Stimulated activated CD4-positive, alpha-beta T cell treated with anti-CD3 and anti-CD28 coated beads, Interleukin-1b, Interleukin-23, amount 100 ng/mL, for 24 hours (primary cell): ENCODE results near the gene ELF4.

Experiments used
- DNase-seq, 4 experiments: peaks; one replicate each; pipeline ENCODE4 v3.0.0-alpha.2; 2020; ENCODE audit warnings: low read depth in 4 of 4, low spot score in 1 of 4

The ELF4 gene

DNA sequence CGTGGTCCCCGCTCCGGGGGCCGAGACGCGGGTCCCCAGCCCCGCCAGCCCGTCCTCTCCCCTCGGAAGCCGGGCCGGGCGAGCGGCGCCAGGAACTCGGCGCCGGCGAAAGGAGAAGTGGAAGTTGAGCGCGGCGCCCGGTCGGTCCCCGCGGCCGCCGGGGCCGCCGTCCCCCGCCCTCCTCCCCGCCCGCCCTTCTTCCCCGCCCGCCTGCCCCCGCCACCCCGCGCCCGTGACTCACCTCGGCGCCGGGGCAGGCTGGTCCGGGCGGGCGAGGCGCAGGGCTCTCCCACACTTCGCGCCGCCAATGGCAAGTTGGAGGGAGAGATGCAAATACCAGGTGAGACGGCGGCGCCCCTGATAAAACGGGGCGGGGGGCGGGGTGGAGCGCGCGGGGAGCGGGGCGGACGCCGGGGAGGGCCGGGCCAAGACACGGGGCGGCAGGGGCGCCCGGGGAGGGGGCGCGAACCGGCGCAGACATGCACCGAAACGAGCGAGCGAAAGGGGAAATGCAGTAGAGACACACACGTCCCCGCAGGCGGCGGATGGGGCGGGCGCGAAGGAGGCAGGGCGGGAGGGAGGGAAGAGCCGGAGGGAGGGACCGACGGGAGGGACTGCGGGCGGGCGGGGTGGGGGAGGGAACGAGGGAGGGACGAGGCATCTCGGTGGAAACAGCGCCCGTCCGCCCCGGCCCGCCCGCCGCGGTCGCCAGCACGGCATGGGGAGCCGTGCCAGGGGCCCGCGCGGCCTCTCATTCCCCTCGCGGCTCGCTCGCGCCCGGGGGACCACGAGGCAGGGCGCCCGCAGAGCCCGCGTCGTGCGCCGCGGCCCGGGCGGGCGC is at the start of gene ELF4:
Gene ELF4 (minus strand): TSS at position 119 of the 841 bp plus-strand sequence. CDS start 29,167 bp downstream, outside the sequence.
- DNase-seq = peak in 1 of 4 experiments; percentile 42

DNA sequence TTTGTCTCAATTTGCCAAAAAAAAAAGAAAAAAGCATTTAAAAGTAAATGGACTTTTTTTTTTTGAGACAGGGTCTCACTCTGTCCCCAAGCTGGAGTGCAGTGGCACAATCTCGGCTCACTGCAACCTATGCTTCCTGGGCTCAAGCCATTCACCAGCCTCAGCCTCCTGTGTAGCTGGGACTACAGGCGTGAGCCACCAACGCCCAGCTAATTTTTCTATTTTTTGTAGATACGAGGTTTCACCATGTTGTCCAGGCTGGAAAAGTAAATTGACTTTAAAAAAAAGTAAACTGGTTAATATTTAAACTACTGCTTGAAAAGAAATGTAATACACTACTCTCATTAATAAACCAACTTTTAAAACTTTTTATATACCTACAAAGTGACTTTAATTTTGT is 49.5 kb upstream of the ELF4 start:
- DNase-seq = no peak

DNA sequence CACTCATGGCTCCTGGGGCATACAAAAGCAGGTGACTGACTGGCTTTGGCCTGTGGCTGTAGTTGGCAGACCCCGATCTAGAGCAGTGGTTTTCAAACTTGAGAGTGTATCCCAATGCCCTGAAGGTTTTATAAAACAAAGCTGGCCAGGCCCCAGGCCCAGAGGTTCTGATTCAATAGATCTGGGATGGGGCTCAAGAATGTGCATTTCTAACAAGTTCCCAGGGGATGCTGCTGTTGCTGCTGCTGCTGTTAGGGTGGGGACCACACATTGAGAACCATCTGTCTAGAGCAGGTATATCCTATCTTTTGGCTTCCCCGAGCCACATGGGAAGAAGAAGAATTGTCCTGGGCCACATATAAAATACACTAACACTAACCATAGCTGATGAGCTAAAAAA is 48.0 kb upstream of the ELF4 start:
- no peak for DNase-seq

DNA sequence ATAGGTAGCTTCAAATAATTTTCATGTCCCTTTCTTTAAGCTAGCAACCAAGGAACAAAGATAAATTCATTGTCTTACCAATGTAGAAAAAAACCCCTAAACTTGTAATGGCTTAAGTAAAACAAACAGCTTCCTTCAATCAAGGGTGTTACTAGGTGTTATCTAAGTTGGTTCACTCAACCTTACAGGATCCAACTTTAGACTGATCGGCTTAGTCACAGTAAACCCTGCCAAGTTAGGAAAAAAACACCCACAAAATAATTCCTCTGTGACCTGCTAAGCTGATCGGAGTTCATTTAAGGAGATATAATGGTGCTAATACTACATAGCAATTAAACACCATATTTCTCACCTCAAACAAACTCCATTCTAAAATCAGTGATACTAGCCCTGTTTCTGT is 45.3 kb upstream of the ELF4 start:
- DNase-seq = no peak

DNA sequence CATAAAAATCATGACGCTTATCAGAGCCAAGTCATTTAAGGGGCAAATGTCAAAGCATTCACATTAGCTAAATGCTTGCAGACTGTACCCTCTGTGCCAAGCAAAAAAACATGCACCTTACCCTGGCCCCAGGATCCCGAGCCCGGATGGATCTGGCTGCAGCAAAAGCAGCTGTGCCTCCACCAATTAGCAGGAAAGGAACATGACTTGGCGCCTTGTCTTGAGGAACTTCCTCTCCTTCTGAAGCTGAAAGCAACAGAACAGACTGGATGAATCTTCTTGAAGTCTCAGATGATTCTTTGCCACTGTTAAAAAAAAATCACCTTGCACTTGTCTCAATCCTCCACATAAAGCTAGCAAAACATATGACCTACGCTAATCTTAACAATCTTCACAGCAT is 37.3 kb upstream of the ELF4 start:
- DNase-seq = no peak

DNA sequence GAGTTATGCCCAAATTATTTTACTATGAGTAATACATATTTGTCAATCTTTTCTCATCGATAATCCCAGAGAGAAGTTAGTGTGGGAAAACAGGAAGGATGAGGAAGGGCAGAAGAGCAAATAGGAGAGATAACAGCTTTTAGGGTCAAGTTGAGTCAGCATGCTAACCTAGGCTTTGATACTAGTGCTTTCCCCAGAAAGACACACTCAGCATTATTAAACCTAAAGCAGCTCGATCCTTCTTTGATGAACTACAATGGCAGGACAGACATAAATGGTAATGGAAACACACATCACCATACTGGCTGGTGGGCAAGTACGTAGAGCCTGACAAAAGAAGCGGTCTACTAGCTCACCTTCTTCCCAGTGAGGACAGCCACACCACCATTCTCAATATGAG is 34.8 kb upstream of the ELF4 start:
- no peak for DNase-seq

DNA sequence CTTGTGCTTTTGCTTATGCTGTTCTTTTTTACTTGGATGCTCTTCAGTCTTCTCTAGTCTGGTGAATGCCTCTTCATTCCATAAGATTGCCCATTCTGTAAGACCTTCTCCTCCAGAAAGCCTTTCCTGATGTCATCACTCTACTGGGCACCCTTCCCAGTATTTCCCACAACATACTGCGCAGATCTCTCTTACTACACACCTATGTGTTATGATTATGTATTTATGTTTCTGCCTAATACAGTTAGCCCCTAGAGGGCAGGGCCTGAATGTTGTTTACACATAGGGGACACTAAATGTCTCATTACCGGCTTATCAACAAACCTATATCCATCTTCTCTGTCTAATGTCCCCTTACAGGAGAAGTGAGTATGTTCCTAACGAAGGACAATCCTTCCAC is 34.2 kb upstream of the ELF4 start:
- DNase-seq = no peak

DNA sequence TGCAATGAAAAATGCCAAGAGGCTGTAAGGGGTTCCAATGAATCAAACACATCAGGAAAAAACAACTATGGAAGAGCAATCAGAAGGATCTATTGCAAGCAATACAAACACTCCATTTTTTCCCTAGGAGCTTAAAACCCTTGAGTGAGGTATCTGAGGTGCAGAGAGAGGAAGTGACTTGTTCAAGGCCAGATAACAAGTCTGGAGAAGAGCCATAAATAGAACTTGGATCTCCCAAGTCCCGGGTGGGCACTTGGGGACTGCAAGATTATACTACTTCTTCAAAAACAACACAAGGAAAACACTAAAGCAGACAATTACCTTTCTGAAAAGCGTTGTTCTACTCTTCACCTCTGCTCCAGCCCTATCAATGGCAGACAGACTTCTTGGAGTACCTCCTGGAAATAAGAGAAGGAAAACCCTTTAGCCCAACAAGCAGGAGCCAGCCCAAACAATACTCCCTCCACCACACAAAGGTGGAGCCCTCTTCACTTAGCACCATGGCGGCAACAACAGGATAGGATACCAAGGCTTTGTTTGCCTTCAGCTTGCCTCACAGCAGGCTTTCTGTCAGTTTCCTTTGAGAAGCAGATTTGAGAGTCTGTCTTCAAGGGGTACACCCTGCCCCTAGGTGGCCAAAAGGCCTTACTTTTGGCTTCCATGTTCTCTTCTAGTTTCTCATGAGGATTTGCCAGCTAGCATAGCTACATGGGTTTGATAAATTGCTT is 29.3 kb upstream of the ELF4 start:
- DNase-seq = no peak

DNA sequence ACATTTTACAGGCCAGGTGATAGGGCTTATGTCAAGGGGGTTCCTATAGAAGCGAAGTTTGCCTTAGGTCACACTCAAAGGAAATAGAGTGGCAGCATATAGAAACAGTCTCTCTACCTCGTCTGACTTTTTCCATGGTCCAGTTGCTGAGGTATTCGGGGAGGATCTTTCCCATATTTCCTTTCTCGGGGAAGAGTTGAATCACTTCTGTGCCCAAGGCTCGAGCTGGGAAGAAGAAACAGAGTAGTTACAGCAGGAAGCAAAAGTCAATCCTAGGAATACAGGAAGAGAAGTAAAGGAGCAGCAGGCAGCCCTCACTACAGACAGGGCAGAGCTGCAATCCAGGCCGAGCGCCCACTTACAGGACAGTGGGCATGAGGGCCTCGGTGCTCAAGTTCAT is 26.7 kb upstream of the ELF4 start:
- no peak for DNase-seq

DNA sequence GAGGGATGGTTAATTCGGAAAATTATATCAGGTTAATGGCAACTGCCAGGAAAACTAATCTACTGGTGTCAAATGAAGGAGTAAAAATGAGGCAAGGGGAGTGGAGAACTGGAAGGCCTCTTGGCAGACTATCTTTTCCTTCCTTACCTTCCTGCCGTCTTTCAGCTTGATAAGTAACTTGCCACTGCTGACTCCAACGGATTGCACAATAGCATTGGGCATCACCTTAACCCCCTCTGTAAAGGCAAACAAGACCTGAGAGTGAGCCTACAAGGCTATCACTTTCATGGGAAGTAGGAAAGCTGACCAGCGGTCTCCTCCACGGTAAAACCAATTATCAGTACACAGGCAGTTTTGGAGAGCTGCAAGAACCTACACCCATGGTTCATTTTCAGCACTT is 26.2 kb upstream of the ELF4 start:
- no peak for DNase-seq

DNA sequence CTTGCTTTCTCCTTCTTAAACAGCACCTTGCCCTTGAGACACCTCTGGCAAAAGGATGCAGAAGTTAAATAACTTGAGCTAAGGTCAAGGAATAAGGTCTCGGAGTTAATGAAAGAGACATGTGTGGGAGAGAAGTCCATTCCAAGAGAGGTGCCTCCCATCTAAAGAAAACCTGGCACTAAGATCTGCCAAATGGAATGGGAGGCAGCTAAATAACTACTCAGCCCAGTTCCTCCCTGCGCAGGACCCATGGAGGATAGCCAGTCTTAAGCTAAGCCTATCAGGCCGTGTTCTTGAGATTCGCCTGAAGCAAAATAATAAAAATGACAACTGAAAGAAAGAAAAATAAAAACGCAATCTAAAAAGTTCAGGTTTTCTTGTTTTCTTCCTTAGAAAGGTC is 20.7 kb upstream of the ELF4 start:
- DNase-seq = no peak

DNA sequence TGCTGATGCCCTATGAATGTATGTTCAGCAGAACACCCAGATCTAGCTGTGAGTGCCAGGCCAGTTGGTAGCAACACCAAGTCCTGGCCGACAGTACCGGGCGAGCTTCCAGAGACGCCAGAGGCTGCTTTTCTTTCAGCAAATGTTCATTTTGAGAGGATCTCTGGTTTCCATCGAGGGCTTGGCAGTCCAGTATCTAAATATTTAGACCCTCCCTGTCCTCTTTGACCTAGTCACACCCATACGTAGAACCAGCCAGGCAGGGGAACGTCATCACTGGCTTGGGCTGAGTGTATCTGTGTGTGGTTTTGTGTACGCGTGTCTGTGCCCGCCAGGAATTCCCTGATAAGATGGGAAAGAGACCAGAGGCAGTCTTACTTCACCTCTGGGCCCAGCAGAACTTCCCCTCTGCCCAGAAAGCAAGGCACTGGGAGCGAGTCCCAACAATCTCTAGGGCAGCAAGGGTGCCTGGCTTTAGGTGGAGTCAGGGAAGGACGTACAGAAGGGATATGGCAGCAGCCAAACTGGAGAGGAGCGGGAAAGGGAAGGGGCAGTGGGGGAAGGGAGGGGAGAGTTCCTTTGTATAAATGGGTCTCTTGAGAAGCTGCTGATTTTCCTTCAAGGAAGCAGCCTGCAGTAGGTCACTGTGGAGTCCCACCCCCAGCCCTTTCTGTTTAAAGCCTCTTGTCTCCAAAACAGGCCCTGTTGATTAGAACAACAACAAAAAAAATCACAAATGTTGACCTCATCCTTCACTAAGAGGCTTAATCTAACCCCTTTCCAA is 15.0 kb upstream of the ELF4 start:
- DNase-seq = no peak

DNA sequence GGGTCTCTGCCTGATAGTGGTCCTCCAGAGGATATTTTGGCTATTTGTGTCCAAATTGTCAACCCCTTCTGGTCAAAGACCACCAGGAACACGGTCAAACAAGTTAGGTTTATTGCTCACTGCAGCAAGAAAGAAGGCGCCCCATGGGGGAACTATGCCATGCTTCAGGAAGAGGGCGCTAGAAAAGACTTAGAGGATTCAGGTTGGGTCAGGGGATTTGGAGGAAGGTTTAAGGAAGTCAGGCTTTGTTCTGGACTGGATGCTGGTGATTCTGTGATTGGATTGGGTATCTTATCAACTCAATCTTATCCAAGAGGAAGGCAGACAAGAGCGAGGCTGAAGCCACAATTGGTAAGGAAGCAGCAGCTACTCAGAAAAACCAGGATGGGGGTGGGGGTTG is 14.3 kb upstream of the ELF4 start:
- no peak for DNase-seq

DNA sequence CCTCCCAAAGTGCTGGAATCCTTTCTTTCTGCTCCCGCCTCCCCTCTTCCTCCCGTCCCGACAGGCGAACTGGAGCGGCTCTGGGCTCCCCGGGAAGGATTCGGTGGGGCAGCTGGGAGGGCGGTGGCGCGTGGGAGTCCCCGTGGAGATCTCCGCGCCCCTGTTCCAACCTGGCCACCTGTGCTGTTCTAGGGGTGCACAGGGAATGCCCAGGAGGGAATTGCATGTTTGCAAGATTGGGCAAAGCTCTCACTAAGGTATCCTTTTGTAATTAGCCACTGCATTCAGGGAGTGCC is 11.2 kb upstream of the ELF4 start:
- DNase-seq = no peak

DNA sequence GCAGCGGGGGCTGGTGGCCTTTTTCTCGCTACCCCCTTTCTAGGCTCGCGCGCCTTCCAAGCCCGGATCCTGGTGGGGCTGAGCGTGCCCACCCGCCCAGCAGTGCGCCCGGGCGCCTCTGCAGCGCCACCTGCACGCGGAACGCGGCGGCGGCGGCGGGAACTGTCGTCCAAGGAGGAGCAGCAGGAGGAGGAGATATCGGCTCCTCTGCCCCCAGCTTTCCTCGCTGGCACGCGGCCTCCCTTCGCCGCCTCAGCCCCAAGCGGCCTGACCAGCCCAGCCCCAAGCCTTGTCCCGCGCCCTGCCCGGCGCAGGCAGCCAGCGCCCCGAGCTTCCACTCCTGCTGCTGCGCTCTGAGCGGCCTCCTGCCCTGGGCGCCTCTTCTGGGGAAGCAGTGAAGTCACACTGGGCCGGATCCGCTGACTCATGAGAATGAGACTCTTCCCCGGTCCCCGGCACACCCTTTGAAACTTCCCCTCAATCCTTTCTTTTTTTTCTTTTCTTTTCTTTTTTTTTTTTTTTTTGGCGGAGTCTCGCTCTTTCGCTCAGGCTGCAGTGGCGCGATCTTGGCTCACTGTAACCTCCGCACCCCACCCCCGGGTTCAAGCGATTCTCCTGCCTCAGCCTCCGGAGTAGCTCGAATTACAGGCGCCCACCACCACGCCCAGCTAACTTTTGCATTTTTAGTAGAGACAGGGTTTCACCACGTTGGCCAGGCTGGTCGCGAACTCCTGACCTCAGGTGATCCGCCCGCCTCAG is 10.6 kb upstream of the ELF4 start:
- peak in 3 of 4 experiments; percentile 36 to 52 (median 45) for DNase-seq

DNA sequence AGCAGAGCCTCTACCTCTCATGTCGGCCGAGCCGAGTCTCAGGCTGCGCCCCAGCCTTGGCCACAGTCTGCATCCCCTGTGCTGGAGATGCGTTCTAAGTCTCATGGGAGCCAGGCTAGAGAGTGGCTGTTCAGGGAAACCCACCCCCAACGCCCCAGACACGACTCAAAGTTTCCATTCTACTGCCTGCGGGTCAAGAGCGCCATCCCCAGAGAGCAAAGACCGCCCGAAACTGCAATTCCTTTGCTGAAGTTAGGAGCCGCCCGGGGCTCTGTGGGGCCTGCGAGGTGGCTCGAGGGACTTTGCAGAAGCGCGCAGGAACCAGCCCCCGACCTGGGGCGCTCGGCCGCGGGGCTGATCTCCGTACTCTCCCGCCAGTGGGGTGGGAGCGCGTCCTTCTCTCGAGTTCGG is 10.0 kb upstream of the ELF4 start:
- no peak for DNase-seq

DNA sequence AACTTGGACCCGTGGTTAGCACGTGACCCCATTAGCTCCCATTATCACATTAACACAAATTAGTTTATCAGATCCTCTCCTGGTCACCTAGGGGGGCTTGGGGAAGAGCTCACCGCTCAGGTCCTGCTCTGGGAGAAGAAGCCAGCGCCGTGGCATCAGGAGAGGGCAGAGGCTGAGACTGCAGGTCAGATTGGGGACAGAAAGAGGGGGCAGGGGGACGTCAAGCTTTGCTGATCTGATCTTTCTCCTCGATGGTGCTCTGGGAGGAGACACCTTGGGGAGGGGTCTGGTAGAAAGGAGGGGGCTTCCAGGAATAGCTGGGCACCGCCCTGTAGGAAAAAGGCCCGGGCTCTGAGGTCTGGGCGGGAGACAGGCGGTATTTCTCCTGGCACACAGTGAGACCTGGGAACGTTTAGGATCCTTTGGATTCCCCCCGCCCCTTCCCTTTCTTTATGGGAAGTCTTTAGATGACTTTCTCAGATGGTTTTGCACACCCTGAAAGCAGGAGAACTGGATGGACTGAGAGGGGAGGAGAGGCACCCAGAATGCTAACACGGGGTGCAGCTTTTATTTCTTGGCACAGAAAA is 9.1 kb upstream of the ELF4 start:
- no peak for DNase-seq

DNA sequence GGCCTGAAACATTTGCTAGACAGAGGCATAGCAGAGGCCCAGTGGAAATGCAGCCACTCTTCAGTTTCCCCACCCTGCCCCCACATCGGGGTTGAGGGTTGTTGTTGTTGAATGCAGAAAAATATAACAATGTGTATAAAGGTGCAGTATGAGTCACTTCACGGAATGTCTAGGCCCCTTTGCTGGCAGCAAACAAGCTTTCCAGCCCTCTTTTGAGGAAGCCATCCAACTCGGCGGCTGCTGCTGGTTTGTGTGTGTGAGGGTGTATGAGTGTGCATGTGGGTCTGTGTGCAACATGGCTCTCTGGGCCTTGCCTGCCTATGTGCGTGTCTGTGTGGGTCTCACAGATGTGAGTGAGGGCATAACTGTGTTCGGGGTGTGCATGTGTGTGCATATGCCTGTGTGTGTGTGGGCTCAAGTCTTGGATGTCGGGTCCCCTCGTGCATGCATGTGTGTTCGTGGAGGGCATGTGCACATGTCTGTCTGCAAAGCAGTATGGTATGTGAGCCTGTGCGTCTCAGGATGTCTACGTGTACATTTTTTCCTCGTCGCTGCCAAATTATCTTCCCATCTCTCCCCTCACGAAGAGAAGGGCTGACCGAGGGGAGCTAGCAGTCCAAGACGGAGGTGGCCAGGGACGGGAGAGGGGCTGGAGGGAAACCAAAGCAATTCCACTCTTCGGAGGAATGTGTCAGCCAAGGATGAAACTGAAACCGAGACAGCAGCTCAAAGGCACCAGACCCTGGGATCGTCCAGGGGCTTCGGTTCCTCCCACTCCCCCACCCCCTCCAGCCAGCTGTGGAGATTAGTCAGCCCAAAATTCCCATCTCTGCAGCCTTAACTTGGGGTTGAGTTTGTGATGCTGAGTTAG is 8.4 kb upstream of the ELF4 start:
- DNase-seq = no peak

DNA sequence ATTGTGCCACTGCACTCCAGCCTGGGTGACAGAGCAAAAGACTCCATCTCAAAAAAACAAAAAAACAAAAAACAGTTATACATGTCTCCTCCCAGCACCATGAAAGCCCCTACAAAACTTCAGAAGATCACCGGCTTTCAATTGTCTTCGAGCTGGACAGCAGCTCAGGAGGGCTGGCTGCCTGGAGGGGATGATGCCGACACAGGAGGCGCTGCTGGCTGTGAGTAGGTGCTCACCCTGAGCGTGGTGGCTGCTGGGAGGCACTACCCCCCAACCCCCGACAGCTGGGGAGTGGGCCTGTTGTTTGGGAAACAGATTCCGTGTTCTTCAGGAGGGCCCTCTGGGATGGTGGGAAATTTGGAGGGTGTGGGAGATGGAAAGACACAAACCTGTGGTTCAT is 6.9 kb upstream of the ELF4 start:
- DNase-seq = no peak
